ENCODE data around the gene ATP4B. TPM values are rescaled to one million over a fixed set of nuclear protein-coding genes. Genes with fewer than 3 reads are reported as not detected.

Gene ATP4B
- total and polyA plus RNA-seq, 2 experiments from 2014 or later, result 16.2 to 30.8 TPM

GRCh38 chr13:113635709-113636108, 22.3 kb downstream of the ATP4B start:
- H4K20me1 ChIP-seq (ENCODE audit: insufficient read depth, poor library complexity, severe bottlenecking), result no peaks in the 10 kb centered on the region
- H2AFZ ChIP-seq, result no peak overlapping the region
- no peaks in the 10 kb centered on the region for H3K36me3 ChIP-seq (replicated peaks; ENCODE audit: insufficient read depth, low read depth)
- 98% methylated on average over 25 of the region's 25 CpGs for WGBS (ENCODE audit: low lambda C conversion rate, missing lambda C conversion rate)
- H3K27me3 ChIP-seq, result no peaks in the 10 kb centered on the region
- TF ChIP-seq, protein P1, sequence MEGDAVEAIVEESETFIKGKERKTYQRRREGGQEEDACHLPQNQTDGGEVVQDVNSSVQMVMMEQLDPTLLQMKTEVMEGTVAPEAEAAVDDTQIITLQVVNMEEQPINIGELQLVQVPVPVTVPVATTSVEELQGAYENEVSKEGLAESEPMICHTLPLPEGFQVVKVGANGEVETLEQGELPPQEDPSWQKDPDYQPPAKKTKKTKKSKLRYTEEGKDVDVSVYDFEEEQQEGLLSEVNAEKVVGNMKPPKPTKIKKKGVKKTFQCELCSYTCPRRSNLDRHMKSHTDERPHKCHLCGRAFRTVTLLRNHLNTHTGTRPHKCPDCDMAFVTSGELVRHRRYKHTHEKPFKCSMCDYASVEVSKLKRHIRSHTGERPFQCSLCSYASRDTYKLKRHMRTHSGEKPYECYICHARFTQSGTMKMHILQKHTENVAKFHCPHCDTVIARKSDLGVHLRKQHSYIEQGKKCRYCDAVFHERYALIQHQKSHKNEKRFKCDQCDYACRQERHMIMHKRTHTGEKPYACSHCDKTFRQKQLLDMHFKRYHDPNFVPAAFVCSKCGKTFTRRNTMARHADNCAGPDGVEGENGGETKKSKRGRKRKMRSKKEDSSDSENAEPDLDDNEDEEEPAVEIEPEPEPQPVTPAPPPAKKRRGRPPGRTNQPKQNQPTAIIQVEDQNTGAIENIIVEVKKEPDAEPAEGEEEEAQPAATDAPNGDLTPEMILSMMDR (IDR thresholded peaks at IDR 0.05; ENCODE audit: poor library complexity), result no peak
- TF ChIP-seq EZH2 (IDR thresholded peaks at IDR 0.05; ENCODE audit: borderline replicate concordance) (no peak), EZH2phosphoT487 (IDR thresholded peaks at IDR 0.05; ENCODE audit: low read depth, severe bottlenecking, unreplicated experiment) (no peak)
- H3K79me2 ChIP-seq, result no peaks in the 10 kb centered on the region
- H3K27ac ChIP-seq, result no peak overlapping the region
- no peaks in the 10 kb centered on the region for H3K4me1 ChIP-seq (ENCODE audit: insufficient read depth)
- H3K4me2 ChIP-seq, result no peak overlapping the region
- no peaks in the 10 kb centered on the region for H3K9me3 ChIP-seq (ENCODE audit: low read depth)
- H3K9me2 ChIP-seq (replicated peaks; ENCODE audit: insufficient read depth), result no peaks in the 10 kb centered on the region
- no peak overlapping the region for H3K4me3 ChIP-seq
- DNase-seq (ENCODE audit: low spot score), result no peak

GRCh38 chr13:113635048-113635420, 23.0 kb downstream of the ATP4B start:
- Histone ChIP-seq H3K9me3 (ENCODE audit: low read depth) (no peaks in the 10 kb centered on the region), H2AFZ (no peak overlapping the region), H3K27me3 (no peaks in the 10 kb centered on the region), H3K9me2 (replicated peaks; ENCODE audit: insufficient read depth) (no peaks in the 10 kb centered on the region), H3K4me1 (ENCODE audit: insufficient read depth) (no peaks in the 10 kb centered on the region), H3K4me3 (no peak overlapping the region), H3K79me2 (no peaks in the 10 kb centered on the region), H3K4me2 (no peak overlapping the region), H3K27ac (no peak overlapping the region), H3K36me3 (replicated peaks; ENCODE audit: insufficient read depth, low read depth) (no peaks in the 10 kb centered on the region), H4K20me1 (ENCODE audit: insufficient read depth, poor library complexity, severe bottlenecking) (no peaks in the 10 kb centered on the region)
- no peak for TF ChIP-seq EZH2phosphoT487 (IDR thresholded peaks at IDR 0.05; ENCODE audit: low read depth, severe bottlenecking, unreplicated experiment)
- TF ChIP-seq EZH2 (IDR thresholded peaks at IDR 0.05; ENCODE audit: borderline replicate concordance), result no peak
- TF ChIP-seq, protein P1 (IDR thresholded peaks at IDR 0.05; ENCODE audit: poor library complexity), result no peak
- WGBS (ENCODE audit: low lambda C conversion rate, missing lambda C conversion rate), result 92% methylated on average over 7 of the region's 7 CpGs
- DNase-seq (ENCODE audit: low spot score), result no peak

GRCh38 chr13:113634279-113635047, 23.5 kb downstream of the ATP4B start:
- Histone ChIP-seq H3K27me3 (no peaks in the 10 kb centered on the region), H3K9me2 (replicated peaks; ENCODE audit: insufficient read depth) (no peaks in the 10 kb centered on the region), H3K4me2 (no peak overlapping the region), H3K4me3 (no peak overlapping the region), H3K4me1 (ENCODE audit: insufficient read depth) (no peaks in the 10 kb centered on the region), H3K9me3 (ENCODE audit: low read depth) (no peaks in the 10 kb centered on the region), H2AFZ (no peak overlapping the region), H3K36me3 (replicated peaks; ENCODE audit: insufficient read depth, low read depth) (no peaks in the 10 kb centered on the region), H4K20me1 (ENCODE audit: insufficient read depth, poor library complexity, severe bottlenecking) (no peaks in the 10 kb centered on the region), H3K79me2 (no peaks in the 10 kb centered on the region), H3K27ac (no peak overlapping the region)
- TF ChIP-seq, protein P1 (IDR thresholded peaks at IDR 0.05; ENCODE audit: poor library complexity), result no peak
- TF ChIP-seq EZH2phosphoT487 (IDR thresholded peaks at IDR 0.05; ENCODE audit: low read depth, severe bottlenecking, unreplicated experiment) (no peak), EZH2 (IDR thresholded peaks at IDR 0.05; ENCODE audit: borderline replicate concordance) (no peak)
- 98% methylated on average over 16 of the region's 16 CpGs for WGBS (ENCODE audit: low lambda C conversion rate, missing lambda C conversion rate)
- no peak for DNase-seq (ENCODE audit: low spot score)
